ENCODE measurements around the gene SLC32A1. TPM values are rescaled to one million over a fixed set of nuclear protein-coding genes. Genes with fewer than 3 reads are reported as not detected.

The SLC32A1 gene
- total and polyA plus RNA-seq, 2 of the 13 experiments (the other 11 are each of a cell fraction or from before 2014, with no cell fraction given) = not detected

GRCh38 chr20:38731738-38732113 is 7.4 kb downstream of the SLC32A1 start (continued):
- TF ChIP-seq ZNF687 (CRISPR knock-in tag; IDR thresholded peaks at IDR 0.05) (no peak), ZKSCAN1 (IDR thresholded peaks at IDR 0.05; ENCODE audit: low read length) (0 out of 2 replicates have a peak, but pooled peaks have one; percentile 5), POGK (CRISPR knock-in tag; conservative IDR thresholded peaks at IDR 0.05) (0 out of 2 replicates have a peak, but pooled peaks have one; percentile 1), ZNF468 (CRISPR knock-in tag; IDR thresholded peaks at IDR 0.05) (0 out of 2 replicates have a peak, but pooled peaks have one; percentile 7), NONO (IDR thresholded peaks at IDR 0.05) (no peak), NONO (CRISPR knock-in tag; conservative IDR thresholded peaks at IDR 0.05) (no peak), ZMYM3 (CRISPR knock-in tag; IDR thresholded peaks at IDR 0.05) (no peak)
- TF ChIP-seq, protein P1, sequence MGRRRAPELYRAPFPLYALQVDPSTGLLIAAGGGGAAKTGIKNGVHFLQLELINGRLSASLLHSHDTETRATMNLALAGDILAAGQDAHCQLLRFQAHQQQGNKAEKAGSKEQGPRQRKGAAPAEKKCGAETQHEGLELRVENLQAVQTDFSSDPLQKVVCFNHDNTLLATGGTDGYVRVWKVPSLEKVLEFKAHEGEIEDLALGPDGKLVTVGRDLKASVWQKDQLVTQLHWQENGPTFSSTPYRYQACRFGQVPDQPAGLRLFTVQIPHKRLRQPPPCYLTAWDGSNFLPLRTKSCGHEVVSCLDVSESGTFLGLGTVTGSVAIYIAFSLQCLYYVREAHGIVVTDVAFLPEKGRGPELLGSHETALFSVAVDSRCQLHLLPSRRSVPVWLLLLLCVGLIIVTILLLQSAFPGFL (CRISPR knock-in tag; IDR thresholded peaks at IDR 0.05) = no peak
